KOPT-K1 (cell line): ENCODE data around the gene SATB2.

Experiments
- H3K27ac ChIP-seq: fragments of 200-600 bp; sonication (generic); 2 replicates; pipeline ENCODE4 v1.5.1; 2016; ENCODE audit warnings: antibody characterized with exemption, mild to moderate bottlenecking, low read depth, low read length; ENCODE audit not compliant: poor library complexity, severe bottlenecking
- H3K36me3 ChIP-seq: fragments of 200-600 bp; sonication (generic); 2 replicates; pipeline ENCODE4 v1.5.1; 2017; ENCODE audit warnings: antibody characterized with exemption, mild to moderate bottlenecking, low read length, moderate library complexity; ENCODE audit not compliant: insufficient read depth
- H3K9me3 ChIP-seq: fragments of 200-600 bp; sonication (generic); 2 replicates; pipeline ENCODE4 v1.5.1; 2017; ENCODE audit warnings: antibody characterized with exemption, low read length, mild to moderate bottlenecking; ENCODE audit not compliant: insufficient read depth, poor library complexity, severe bottlenecking

SATB2 gene

DNA sequence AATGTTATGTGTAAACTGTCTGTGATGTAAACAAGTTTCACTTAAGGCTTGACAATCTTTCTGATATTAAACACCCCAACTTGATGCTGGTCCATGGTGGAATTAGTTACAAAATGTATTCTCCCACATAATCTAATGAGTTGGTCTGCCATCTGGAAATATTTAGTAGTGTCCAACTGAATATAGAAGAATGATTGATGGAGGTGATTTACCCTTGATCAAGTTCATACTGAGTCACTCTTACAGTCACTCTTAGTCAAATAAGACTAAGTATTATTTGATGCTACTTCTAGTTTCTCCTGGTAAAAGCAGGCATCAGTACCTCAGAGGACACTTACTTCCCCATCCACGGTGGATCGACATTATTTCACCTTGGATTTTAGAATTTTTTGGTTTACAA lies 198.1 kb downstream of the SATB2 start:
- H3K36me3 ChIP-seq, result no peaks in the 10 kb centered on the region
- peaks cover 4% of the 10 kb centered on the region for H3K9me3 ChIP-seq
- no peak overlapping the region for H3K27ac ChIP-seq

DNA sequence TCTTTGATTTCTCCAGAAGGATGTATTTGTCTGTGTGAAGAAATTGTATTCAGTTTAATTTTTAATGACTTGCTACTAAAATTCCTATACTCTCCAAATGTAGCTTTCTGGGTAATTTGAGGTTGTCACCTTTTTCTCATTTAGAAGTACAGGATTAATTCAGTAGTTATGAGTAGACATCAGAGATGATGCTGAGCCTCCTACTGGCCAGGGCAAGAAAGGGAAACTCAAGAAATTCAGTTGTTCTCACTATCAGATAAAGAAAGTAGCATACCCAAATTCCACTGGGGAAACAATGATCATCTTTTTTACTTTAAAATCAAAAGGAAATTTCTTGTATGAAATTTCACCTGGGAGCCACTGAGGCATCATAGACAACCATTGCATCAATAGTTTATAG lies 199.4 kb downstream of the SATB2 start:
- Histone ChIP-seq H3K9me3 (no peaks in the 10 kb centered on the region), H3K27ac (no peak overlapping the region), H3K36me3 (no peaks in the 10 kb centered on the region)

DNA sequence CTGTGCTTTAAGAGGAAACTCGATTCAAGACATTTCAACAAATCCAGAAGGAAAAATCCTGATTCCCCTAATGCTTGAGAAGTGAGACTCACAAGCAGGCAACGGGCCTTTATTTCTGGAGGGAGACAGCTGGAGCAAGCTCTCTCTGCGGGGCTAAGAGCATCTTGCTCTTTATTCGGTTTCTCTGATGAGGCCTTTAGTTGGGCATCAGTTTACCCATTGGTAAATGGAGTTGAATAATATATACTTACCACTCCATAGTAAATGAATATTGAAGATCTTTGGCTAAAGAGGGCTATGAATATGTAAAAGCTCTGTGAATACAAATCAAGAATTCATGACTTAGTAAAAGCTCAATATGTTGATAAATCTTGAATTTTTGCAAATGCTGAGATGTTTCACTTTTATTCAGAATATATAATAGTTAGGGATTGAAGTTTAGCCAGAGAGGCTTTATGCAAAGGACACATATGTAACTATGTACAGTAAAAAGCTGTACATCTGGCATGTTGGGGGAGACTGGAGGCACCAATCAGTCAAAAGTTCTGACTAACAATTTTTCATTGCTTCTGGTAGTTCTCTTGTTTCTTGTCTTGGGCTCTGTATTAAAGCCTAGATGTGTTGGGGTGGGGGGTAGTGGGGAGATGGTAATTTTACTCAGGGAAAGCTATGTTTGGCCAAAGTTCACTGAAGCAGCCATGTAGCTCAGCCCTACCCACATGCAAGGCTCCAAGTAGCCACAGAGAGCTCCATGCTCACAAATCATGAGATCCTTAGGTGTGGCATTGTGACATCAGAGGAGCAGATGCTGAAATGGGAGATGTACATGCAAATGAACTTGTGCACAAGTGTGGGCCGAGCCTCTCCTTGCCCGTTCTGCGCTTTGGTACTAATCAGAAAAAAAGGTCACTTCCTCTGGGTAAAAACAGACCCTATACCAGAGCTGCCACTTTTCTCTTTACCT lies 200.2 kb downstream of the SATB2 start:
- H3K9me3 ChIP-seq, result no peaks in the 10 kb centered on the region
- H3K27ac ChIP-seq, result no peak overlapping the region

DNA sequence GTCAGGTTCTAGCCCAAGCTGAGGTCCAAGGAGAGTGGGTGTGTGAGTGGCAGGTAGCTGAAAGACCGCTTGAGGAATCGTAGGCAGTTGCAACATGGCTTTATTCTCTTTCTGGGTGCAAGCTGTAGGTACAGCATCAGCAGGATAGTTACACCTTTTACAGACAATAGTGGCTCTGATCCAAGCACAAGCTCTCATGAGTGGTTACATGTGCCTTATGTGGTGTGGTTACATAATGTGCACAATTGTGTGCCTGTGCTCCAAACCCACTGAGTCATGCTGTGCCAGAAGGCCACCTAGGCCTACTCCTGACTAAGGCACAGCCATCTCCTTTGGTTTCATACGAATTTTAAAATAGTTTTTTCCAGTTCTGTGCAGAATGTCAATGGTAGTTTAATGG lies 227.6 kb downstream of the SATB2 start:
- Histone ChIP-seq H3K36me3 (no peaks in the 10 kb centered on the region), H3K27ac (no peak overlapping the region), H3K9me3 (no peaks in the 10 kb centered on the region)

More for the DNA sequence above, 200.2 kb downstream of the SATB2 start:
- no peaks in the 10 kb centered on the region for H3K36me3 ChIP-seq

DNA sequence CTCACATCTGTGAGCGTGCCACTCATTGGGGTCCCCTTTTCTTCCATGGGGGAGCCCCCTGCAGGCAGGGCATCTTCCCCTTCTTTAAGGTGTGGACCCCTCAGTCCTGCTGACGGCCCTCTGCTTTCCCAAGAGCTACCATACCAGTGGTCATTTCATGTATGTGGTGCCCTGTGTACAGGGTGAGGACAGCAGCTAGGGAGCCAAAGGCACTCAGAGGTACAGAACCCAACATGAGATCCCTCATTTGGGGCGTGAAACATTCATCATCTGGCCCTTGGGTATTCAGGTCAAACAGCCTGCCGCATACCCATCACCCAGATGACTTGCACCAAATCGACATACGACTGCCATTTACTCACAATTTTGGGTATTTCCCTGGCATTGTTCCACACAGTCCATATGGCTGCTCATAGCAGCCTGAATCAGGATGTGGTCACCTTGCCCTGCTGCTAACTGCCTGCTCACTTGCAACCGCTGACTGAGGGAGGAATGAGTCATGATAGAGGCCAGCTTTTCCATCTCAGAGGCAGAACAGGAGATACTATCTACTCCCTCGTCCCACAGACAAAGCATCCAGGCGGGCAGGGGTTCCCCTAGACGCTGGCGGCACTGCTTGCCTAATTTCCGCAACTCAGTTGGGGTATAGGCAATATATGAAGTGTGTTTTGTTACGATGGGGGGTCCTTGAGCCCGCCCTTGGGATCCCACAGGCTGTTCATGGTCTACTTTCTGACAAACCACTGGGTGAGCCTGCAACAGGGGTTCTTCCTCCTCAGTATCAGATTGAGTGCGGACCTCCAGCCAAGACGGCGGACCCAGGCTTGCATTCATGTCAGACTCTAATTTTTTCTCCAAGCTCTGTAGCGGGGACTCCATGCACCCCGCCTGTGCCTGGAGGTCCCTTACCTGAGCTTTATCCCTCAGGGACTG lies 228.6 kb downstream of the SATB2 start:
- Histone ChIP-seq H3K9me3 (no peaks in the 10 kb centered on the region), H3K36me3 (no peaks in the 10 kb centered on the region)

DNA sequence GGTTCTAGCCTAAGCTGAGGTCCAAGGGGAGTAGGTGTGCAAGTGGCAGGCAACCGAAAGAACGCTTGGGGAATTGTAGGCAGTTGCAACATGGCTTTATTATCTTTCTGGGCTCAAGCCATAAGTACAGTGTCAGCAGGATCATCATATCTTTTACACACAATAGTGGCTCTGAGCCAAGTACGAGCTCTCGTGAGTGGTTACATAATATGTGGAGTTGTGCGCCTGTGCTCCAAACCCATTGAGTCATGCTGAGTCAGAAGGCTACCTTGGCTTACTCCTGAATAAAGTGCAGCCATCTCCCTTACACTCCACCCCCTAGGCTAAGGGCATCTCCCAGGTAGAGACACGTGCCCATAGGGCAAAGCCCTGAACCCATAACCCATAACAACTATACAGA lies 233.9 kb downstream of the SATB2 start:
- Histone ChIP-seq H3K27ac (no peak overlapping the region), H3K9me3 (no peaks in the 10 kb centered on the region), H3K36me3 (no peaks in the 10 kb centered on the region)

More for the DNA sequence above, 228.6 kb downstream of the SATB2 start:
- no peak overlapping the region for H3K27ac ChIP-seq

DNA sequence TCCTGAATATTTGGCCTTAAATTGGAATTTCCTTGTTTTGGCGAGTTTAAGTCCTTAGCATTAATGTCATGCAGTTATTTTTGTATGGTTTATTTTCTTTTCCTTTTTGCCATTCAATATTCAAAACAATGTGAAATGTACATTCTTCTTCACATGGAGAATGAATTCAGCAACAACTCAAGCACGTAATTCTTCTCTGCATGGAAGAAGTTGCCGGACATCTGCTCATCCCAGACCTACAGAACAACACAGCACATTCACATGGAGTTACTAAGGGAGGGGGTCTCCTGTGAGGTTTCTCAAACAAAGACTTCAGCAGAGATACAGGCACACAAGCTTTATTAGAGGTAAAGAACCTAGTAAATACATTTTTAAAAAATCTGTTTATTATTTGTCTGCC lies 236.8 kb downstream of the SATB2 start:
- Histone ChIP-seq H3K36me3 (no peaks in the 10 kb centered on the region), H3K27ac (no peak overlapping the region), H3K9me3 (no peaks in the 10 kb centered on the region)

DNA sequence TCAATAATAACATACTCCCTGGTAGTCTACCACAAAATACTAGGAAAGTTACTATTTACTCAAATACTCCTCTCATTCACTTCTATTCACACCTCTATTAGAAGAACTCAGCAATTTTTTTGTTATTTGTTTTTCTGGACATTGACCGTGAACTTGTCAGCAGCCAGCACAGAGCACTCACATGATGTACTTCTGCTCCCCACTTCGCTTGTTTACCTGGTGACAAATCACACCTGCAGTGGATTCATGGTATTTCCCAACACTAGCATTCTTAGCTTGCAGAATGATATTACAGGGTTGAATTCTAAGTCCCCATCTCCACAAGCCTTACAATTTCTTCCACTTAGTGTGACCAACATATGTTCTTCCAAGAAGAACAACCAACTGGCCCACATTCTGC lies 238.2 kb downstream of the SATB2 start:
- Histone ChIP-seq H3K36me3 (no peaks in the 10 kb centered on the region), H3K27ac (no peak overlapping the region), H3K9me3 (no peaks in the 10 kb centered on the region)
